Activated CD8-positive, alpha-beta memory T cell treated with anti-CD3 and anti-CD28 coated beads, Interleukin-2, amount 50 U/mL, for 4 hours (primary cell): ENCODE results near the gene CSTF2.

Experiments
- DNase-seq: peaks from one replicate; pipeline ENCODE4 v3.0.0-alpha.2; 2020

Gene CSTF2

GRCh38 chrX:100871594-100872560 is 51.7 kb downstream of the CSTF2 start:
- no peak for DNase-seq

GRCh38 chrX:100874325-100874724 is 54.1 kb downstream of the CSTF2 start, which contains the start of gene NOX1:
NOX1 (minus strand) TSS chrX:100874359; CDS start chrX:100874139, 220 bp downstream.
- DNase-seq: no peak

GRCh38 chrX:100880368-100880767 is 60.2 kb downstream of the CSTF2 start:
- no peak for DNase-seq

GRCh38 chrX:100883654-100884053 is 63.5 kb downstream of the CSTF2 start:
- no peak for DNase-seq
